GM12873 (cell line): ENCODE results near the gene HOXC6.
A peak's percentile ranks its signal among the peaks of the same experiment; 100 is the strongest.

Experiments used
- TF ChIP-seq, protein P1 (sequence below): IDR thresholded peaks from 2 replicates; pipeline ENCODE4 v1.5.1; 2012; ENCODE audit warnings: low read depth, mild to moderate bottlenecking, moderate library complexity, low read length, control low read depth; ENCODE audit not compliant: insufficient read depth; ENCODE audit errors: missing control alignments

HOXC6 gene

DNA sequence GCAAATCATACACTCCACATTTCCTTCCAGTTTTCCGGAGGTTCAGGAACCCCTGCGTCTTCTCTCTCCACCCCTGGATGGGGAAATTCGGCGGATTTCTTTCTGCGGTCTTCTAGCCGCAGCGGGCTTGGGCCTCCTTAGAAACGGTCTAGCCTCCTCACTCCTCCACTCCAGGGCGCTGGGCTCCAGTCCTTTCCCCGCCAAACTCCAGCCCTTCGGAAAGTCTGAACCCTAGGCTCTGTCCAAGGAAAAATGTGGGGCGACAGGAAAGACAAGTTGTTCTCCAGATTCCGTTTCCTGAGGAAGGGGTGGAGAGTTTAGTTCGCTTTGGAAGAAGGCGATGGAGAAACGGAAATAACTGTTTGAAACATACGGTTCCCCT, 44.7 kb upstream of the HOXC6 start:
- TF ChIP-seq, protein P1, sequence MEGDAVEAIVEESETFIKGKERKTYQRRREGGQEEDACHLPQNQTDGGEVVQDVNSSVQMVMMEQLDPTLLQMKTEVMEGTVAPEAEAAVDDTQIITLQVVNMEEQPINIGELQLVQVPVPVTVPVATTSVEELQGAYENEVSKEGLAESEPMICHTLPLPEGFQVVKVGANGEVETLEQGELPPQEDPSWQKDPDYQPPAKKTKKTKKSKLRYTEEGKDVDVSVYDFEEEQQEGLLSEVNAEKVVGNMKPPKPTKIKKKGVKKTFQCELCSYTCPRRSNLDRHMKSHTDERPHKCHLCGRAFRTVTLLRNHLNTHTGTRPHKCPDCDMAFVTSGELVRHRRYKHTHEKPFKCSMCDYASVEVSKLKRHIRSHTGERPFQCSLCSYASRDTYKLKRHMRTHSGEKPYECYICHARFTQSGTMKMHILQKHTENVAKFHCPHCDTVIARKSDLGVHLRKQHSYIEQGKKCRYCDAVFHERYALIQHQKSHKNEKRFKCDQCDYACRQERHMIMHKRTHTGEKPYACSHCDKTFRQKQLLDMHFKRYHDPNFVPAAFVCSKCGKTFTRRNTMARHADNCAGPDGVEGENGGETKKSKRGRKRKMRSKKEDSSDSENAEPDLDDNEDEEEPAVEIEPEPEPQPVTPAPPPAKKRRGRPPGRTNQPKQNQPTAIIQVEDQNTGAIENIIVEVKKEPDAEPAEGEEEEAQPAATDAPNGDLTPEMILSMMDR, result no peak

- TF ChIP-seq, protein P1, result no peak
Measured at GRCh38 chr12:53983950-53984572, 44.2 kb upstream of the HOXC6 start.

- TF ChIP-seq, protein P1, result peak; percentile 69
Measured at GRCh38 chr12:53984901-53985691, 43.1 kb upstream of the HOXC6 start, which contains the start of gene HOXC10. TSS of gene HOXC10 (plus strand) at chr12:53985146. CDS start at chr12:53985260, 114 bp downstream.

GRCh38 chr12:53985692-53985993, 42.6 kb upstream of the HOXC6 start:
- TF ChIP-seq, protein P1, result no peak

DNA sequence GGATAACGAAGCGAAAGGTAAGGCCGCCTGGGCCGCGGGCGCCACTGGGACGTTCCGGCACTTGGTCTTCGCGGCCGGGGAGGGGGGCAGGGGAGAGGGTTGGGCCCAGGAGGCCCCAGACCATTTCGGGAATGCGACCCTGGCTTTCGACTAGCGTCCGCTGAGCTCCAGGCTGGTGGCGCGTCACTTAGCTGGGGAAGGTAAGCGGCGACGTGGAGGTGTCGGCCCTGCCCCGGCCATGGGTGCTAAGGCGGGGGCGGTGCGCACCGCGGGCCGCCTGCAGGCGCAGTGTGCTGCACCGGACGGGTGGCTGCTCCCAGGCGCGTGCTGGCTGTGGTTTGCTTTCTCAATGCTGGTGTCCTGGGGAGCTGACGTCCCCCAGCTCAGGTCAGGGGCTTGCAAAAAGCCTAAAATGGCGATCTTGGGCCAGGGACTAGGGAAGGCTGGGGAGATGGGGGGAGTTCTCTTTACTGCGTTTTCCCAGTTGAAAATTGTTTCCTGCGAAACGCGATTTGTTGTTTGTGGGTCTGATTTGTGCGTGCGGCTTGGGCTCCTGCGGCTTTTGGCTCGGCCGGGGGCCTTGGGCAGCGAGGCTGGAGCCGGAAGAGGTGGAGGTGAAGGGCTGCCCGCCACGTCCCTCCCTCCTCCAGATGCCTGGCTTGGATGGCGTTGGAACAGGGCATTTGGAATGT, 42.1 kb upstream of the HOXC6 start:
- TF ChIP-seq, protein P1, result no peak

GRCh38 chr12:53986686-53987483, 41.4 kb upstream of the HOXC6 start:
- TF ChIP-seq, protein P1, result no peak
